HL-60 (cell line): ENCODE measurements around the gene CIAO1.

Source experiments
- CTCF ChIP-seq: IDR thresholded peaks from one replicate; pipeline ENCODE4 v1.5.1; 2011; ENCODE audit warnings: low read length, control low read depth, inconsistent platforms; ENCODE audit not compliant: insufficient read depth
- POLR2AphosphoS5 ChIP-seq: IDR thresholded peaks from 2 replicates; pipeline ENCODE4 v1.6.1; 2012; ENCODE audit warnings: low read depth

- TF ChIP-seq CTCF (no peak), POLR2AphosphoS5 (no peak)
Measured at GRCh38 chr2:96218508-96219131, 47.4 kb upstream of the CIAO1 start.
